ENCODE measurements around the gene MRPS15.
"Not testable (repeated sequence)": the region's sequence is repeated elsewhere in the genome, so short reads cannot be mapped to it uniquely, and the experiment has no call there.

MRPS15 gene
- total RNA-seq: 22.8 to 31.9 (median 27.5) reads per million in 4 donors

DNA sequence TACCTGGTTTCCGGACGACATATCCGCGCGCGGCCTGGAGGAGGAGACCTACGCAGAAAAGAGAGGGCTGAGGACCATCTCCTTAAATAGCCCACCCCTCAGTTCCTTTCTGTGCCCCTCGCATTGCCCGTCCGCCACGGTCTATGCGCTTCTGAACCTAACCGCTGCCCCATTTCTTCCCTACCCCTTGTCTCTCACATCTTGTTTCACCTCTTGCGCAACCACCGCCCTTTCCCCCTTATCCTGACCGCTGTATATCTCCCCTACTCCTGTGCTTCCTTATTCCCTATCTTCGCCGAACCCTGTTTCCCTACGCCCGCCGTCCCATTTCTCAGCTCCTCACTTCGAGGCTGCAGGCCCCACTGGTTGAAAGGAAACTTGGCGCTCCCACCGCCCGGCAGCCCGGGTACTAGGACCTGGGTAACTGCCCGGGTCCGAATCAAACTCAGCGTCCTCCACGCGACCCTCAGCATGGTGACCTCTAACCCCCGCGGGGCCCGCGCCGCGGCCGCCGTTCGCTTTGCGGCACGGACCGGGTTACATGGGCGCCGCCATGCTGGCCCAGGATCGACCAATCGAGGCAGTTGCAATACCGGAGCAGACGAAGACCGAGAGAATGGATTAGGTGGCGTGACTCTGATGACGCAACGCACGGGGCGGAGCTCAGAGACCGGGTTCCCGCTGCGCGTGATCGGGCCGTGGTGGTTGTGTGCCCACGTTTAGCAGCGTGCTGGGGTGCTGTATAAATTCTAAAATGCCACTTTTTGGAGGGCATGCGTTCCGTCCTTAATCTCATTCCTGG is at the start of gene MRPS15:
Gene MRPS15 (minus strand): TSS at position 582 of the 802 bp plus-strand sequence. CDS start 109 bp downstream, at position 473.
- peak; percentile 74 to 94 (median 87) for DNase-seq

DNA sequence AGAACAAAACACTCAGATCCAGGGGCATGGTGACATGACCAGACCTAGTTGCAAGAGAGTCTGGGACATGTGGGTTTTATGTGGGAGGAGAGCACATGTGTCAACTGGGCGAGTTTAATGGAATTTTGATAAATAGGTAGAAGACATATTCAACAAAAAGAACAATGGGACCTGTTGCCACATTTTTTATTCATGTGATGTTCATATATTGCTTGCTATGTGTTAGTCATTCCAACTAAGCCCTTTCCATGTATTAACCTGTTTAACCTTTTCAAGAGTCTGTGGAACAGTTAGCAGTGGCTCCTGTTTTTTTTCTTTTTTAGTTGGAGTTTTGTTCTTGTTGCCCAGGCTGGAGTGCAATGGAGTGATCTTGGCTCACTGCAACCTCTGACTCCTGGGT is 48.7 kb upstream of the MRPS15 start:
- no peak for DNase-seq

DNA sequence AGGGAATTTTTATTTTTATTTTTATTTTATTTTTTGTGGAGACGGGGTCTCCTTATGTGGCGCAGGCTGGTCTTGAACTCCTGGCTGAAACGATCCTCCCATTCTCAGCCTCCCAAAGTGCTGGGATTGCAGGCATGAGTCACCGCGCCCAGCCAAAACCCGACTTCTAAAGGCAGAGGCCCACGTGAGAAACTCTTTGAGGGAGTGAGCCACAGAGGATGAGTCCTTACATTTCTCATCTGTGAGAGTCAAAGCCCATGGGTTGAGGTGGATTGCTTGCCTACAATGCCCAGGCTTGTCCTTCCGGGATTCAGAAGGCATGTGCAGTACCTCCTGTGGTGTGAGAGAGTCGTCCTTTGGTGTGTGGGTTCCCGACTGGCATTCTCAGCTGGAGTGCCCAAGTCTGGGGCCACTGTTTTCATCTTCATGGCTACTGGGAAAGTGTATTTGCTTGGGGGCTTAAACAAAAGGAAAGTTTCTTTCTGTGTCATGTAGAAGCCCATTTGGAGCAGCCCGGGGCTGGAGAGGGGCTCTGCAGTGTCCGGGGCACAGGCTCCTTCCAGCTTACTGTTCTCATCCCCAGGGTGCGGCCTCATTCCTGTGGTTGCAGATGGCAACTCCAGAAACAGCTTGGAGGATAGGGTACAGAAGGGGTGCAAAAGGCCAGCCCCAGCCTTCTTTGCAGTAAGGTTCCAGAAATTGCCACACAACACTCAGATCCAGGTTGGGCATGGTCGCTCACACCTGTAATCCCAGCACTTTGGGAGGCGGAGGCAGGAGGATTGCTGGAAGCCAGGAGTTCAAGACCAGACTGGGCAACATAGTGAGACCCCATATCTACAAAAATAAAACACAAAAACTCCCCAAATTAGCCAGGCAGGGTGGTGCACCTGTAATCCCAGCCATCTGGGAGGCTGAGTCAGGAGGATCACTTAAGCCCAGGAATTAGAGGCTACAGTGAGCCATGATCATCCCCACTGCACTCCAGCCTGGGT is 47.9 kb upstream of the MRPS15 start:
- no peak for DNase-seq

DNA sequence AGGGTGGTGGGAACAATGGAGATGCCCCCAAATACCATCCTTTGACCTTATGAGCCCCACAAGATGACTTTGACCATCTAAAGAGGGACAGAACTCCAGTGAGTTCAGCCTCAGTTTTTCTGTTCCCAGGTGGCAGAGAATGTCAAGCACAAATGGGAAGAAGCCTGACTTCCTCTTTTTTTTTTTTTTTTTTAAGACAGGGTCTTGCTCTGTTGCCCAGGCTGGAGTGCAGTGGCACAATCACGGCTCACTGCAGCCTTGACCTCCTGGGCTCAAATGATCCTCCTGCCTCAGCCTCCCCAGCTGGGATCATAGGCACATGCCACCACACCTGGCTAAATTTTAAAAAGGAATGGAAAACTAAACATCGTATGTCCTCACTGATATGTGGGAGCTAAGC is 47.0 kb upstream of the MRPS15 start:
- not testable (repeated sequence) for DNase-seq

DNA sequence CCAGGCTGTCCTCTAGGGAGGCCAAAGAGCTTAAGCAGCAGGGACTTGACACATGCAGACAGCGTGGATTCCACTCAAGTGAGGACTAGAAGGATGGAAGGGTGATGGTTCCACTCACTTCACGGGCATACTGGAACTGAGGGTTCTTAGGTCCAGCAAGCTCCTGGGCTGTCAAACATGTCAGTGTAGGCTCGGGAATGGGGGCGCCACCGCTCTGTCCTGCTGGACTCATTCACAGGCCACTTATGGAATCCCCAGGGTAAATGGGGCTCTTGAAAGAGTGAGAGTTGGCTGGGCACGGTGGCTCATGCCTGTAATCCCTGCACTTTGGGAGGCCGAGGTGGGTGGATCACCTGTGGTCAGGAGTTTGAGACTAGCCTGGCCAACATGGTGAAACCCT is 46.2 kb upstream of the MRPS15 start:
- no peak for DNase-seq

DNA sequence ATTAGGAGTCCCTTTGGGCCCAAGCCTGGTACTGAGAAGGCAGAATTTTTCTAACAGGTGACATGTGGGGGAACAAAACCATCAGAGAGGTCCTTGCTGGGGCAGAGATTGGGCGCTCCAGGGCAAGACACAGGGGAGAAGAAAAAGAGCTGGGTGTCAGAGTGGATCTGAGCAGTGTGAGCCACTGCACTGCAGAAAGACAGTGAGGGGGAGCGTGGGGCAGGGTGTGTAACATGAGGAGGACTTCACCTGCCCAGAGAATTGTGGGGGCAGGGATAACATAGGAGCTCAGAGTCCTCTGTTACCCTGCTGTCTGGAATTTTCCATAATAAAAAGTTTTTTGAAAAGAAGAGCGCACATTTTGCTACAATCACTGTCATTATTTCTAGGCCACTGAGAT is 44.1 kb upstream of the MRPS15 start:
- no peak for DNase-seq

DNA sequence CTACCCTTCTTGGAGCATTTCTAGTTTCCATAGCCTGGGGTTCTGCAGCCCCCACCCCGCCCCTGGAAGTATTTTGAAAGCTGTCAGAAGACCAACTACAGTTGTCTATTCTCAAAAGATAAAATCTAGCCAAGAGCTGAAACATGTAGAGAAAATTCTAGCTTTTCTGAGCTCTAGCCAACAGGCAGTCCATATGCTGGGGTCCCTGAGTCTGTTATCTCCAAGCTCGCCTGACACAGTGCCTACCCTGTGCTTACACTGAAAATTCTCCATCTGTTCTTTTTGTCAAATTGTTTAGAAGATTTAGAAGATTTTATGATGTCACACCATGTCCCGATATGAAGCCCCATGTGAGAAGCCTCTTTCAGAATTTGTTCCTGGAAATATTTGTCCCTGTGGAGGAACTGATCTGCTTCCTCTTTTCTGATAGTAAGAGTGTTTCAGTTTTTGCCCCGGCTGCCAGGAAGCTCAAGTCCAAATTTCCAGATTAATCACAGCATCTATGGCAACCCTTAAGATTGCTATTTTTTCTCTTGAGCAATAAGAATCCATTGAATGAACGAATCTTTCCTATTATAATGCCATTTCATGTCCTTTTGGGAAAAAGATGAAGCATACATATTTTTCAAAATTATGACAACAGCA is 42.2 kb upstream of the MRPS15 start:
- DNase-seq: no peak

DNA sequence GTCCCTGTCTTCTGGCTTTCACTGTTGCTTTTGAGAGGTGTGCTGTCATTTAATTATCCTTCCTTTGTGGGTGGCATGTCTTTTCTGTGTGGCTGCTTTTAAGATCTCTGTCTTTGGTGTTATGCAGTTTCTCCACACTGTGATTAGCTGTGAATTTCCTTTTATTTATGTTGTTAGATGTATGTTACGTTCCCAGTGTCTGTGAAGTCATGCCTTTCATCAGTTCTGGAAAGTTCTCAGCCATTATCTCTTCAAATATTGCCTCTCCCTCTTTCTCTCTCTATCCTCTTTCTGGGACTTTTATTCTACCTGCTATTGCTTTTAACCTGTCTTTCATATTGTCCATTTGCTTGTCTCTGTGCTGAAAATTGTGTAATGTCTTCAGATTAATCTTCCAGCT is 39.5 kb upstream of the MRPS15 start:
- DNase-seq: no peak

DNA sequence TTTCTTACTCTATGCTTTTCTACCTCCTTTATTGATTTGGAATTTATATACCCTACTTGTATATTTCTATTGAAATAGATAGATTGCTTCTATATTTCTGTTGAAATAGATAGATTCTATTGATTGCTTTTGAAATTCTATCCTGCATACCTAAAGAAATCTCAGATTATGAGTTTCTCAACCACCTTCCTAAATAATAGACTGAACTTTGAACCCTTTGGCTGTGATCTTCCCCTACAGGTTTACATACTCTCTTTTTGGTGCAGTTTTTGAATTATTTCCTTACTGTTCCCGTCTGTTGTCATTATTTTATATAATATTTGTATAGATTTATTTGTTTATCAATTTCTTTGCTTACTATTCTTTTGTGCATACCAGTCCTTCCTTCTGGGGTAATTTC is 39.0 kb upstream of the MRPS15 start:
- no peak for DNase-seq

DNA sequence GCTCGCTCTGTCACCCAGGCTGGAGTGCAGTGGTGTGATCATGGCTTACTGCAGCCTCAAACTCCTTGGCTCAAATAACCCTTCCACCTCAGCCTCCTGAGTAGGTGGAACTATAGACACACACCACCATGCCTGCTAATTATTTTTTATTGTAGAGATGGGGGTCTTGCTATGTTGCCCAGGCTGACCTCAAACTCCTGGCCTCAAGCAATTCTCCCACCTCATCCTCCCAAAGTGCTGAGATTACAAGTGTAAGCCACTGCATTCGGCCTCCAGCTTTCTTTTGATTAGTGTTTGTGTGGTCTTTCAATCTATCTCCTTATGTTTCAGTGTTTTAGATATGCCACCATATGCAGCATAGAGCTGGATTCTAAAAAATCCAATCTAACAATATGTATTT is 38.4 kb upstream of the MRPS15 start:
- DNase-seq: no peak

DNA sequence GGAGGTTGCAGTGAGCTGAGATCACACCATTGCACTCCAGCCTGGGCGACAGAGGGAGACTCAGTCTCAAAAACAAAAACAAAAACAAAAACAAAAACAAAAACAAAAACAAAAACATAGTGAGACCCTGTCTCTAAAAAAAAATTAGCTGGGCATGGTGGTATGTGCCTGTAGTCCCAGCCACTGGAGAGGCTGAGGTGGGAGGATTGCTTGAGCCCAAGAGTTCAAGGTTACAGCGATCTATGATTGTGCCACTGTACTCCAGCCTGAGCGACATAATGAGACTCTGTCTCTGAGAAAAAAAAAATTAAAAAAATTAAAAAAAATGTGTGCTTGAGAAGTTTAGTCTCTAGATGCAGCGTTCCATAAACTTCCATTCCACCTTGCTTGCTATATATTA is 37.7 kb upstream of the MRPS15 start:
- DNase-seq: not testable (repeated sequence)

DNA sequence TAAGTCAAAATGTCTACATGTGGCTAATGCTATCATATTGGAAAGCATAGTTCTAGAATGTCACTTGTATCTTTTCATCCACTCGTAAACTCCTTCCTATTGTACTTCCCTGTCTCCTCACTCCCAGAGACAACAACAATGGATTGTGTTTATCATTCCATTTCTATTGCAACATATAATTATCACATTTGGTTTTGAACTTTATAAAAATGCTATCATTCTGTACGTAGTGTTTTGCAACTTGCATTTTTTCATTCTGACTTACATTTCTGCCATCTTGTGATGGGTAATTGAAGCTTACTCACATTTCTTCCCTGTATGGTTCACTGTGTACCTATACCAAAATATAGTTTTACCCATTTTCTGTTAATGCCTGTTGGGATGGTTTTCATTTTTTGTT is 33.0 kb upstream of the MRPS15 start:
- no peak for DNase-seq

DNA sequence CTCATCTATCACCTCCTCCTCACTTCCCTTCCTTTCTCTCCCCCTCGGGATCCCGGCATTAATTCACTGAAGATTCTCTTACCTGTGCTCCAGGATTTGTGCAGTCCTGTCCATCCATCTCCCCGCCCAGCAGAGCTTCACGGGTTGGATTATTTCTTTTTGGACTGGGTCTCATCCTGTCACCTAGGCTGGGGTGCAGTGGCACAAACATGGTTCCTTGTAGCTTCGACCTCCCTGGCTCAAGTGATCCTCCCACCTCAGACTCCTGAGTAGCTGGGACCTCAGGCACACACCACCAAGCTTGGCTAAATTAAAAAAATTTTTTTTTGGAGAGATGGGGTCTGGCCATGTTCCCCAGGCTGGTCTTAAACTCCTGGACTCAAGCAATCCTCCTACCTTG is 30.8 kb upstream of the MRPS15 start:
- DNase-seq: no peak

DNA sequence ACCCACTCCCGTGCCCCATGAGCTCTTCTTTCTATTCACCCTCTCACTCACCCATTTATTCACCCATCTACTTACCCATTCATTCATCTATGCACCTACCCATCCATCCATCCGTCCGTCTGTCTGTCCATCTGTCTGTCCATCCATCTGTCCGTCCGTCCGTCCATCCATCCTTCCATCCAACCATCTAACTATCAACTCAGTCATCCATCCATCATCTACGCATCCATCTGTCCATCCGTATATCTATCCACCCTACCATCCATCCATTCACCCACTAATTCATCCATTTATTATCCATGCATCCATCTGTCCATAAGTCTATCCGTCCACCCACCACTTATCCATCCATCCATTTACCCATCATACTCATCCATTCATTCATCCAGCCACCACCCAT is 29.3 kb upstream of the MRPS15 start:
- no peak for DNase-seq

DNA sequence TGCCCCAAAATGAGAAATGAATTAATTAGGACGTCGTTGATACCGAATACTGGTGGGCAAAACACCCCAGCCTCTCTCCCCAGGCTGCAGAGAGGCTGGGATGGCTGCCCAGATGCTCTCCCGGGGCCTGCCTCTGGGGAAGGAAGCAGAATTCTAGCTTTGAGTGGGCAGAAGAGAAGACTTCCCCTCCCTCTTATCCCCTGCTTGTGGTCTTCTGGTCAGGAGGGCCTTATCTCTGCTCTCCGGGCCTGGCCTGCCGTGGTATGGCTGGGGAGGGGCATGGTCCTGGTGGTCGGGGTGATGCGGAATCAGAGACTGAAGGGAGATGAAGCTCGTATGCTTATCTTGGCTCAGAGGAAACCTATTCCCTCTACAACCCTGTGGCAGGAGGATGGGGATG is 28.3 kb upstream of the MRPS15 start:
- DNase-seq: no peak

DNA sequence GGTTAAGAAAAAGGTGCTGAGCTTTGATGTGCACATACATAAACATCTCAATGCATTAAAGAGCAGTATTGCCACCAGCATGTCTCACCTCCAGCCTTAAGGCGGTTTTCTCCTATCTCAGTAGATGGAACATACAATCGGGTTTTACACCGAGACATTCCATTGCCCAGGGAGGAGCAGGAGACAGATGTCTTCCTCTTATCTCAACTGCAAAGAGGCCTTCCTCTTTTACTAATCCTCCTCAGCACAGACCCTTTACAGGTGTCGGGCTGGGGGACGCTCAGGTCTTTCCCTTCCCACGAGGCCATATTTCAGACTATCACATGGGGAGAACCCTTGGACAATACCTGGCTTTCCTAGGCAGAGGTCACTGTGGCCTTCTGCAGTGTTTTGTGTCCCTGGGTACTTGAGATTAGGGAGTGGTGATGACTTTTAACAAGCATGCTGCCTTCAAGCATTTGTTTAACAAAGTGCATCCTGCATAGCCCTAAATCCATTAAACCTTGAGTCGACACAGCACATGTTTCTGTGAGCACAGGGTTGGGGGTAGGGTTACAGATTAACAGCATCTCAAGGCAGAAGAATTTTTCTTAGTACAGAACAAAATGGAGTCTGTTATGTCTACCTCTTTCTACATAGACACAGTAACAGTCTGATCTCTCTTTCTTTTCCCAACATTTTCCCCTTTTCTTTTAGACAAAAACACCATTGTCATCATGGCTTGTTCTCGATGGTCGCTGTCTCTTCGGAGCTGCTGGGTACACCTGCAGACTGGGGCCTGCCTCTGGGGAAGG is 25.3 kb upstream of the MRPS15 start:
- not testable (repeated sequence) for DNase-seq

DNA sequence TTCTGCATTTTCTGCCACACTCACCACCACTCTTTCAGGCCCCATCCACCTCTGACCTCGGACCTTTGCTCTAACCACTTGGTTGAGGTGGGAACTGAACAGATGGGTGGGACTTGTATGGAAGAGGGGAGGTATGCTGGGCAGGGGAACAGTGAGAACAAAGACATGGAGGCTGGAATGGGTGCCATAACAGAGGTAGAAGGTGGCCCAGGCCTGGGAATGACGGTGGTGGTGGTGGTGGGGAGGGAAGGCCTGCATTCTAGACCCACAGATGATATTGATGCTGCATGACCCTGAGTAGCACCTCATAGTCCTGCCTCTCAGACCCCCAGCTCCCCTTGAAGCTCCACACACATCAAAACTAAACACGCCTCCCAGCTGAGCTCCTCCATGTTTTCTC is 23.7 kb upstream of the MRPS15 start:
- DNase-seq: no peak

DNA sequence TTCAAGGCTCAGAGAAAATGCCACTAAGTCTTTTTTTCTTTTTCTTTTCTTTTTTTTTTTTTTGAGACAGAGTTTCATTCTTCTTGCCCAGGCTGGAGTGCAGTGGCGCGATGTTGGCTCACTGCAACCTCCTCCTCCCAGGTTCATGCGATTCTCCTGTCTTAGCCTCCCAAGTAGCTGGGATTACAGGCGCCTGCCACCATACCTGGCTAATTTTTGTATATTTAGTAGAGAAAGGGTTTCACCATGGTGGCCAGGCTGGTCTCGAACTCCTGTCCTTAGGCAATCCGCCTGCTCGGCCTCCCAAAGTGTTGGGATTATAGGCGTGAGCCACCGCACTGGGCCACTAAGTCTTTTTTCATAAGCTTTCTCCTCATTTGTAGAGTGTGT is 23.1 kb upstream of the MRPS15 start:
- not testable (repeated sequence) for DNase-seq

DNA sequence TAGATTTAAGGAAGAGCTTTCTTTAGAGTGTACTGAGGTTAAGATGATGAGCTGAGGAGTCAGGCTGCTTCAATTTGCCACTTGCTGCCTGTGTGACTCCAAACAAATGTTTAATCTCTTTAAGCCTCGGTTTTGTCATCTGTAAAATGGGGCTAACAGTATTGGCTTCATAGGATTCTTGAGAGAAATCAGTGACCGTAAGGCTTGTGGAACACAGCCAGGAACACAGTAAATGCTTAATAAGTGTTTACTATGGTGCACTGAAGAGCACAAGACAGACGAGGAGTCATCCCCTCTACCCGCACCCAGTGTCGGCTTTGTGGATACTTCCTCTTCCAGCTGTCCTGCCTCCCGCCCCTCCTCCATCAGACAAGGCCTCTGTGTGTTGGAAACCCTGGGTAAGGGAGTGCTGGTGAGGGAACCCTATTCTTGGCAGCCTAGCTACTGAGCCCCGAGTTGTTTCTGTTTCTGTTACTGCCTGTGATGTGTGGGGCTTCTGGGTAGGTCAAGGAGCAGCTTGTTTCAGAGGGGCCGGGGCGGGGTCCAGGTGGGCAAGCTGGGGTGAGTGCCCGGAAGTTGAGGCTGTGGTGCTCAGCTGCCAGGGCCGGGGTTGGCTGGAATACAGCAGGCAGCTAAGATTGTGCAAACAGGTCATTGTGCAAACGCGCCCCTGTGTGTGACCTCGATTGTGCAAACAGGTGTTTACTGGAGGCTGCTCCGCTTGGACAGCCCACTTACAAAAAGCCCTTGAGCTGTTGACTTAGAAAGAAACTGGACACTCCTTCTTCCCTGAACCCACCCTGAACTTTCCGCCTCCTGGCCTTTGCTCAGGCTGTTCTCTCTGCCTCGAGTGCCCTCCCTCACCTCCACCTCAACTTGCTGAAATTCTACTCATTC is 22.5 kb upstream of the MRPS15 start:
- DNase-seq: no peak

DNA sequence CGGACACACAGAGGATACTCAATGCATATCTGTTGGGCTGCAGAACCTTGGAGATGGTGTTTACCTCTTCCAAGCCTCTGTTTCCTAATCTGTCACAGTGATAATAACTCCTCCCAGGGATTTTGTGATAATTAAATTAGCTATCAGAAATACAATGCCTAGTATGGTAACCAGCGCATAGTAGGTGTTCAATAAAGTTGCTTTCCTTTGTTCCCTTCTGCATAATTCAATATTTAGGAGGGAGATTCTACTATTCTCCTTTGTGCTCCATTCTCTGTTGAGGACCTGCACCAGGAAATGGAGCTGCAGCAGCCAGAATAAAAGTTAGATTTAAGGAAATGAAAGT is 21.9 kb upstream of the MRPS15 start:
- no peak for DNase-seq

DNA sequence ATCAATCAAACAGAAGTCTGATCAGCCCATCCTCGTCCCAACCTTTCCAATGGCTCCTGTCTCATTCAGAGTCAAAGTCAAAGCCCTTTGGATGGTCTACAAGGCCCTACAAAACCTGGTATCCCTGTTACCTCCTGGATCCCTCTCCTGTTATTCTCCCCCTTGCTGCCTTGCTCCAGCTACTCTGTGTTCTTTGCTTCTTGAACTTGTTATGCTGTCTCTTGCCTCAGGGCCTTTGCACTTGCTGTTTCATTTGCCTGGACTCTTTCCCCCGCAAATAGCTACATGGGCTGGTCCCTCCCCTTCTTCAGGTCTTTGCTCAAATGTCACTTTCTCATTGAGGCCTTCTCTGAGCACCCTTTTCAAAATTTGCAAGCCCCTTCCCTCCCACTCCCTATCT is 19.9 kb upstream of the MRPS15 start:
- no peak for DNase-seq
